HCT116 (cell line): ENCODE measurements around the gene VARS1. TPM values are rescaled to one million over a fixed set of nuclear protein-coding genes. Genes with fewer than 3 reads are reported as not detected.
A peak's percentile ranks its signal among the peaks of the same experiment; 100 is the strongest.

ENCODE experiments used
- ATAC-seq: fragments of 200-7000 bp; cut with Tn5 transposase; 2 replicates; pipeline ENCODE4 v1.9.1; 2020; ENCODE audit warnings: mild to moderate bottlenecking, moderate library complexity
- BruUV-seq: library from RNA; stranded (reverse); fragments of 400-500 nt; replicated peaks from 2 replicates; lab custom pipeline; 2021; lab: Mats Ljungman, UMichigan
- CTCF ChIA-PET: fragments of 300-600 bp; sonication (Branson Sonifier 250); formaldehyde crosslinking; loops from one replicate; lab custom pipeline; 2021; ENCODE audit warnings: antibody characterized with exemption; lab: Charles Lee
- POLR2A ChIA-PET: fragments of 300-600, 350-600 bp; sonication (Branson Sonifier 250); formaldehyde crosslinking; loops from one replicate; lab custom pipeline; 2021; ENCODE audit warnings: antibody characterized with exemption; lab: Charles Lee
- RAD21 ChIA-PET, 2 experiments: fragments of 300-600 bp; sonication (Branson Sonifier 250); formaldehyde crosslinking; loops; one replicate each; lab custom pipeline; 2023; ENCODE audit warnings: low total read pairs in 2 of 2; ENCODE audit not compliant: uncharacterized antibody in 2 of 2, unreplicated experiment in 2 of 2, low non-redundant PET in 1 of 2; lab: Charles Lee
- DNase-seq: peaks from one replicate; pipeline ENCODE4 v3.0.0-alpha.2; 2010; ENCODE audit warnings: low read depth, low spot score
- H2AFZ ChIP-seq: fragments of 200-600 bp; shearing (Covaris generic), sonication (generic); 2 replicates; pipeline ENCODE4 v1.6.1; 2017; ENCODE audit warnings: low read depth, mixed run types, mixed read lengths, antibody characterized with exemption, low read length; ENCODE audit not compliant: poor library complexity, severe bottlenecking
- H3K27ac ChIP-seq: 2 replicates; pipeline ENCODE4 v1.5.1; 2012; ENCODE audit warnings: low read depth, low read length
- H3K27me3 ChIP-seq: fragments of 200-600 bp; sonication (generic); 2 replicates; pipeline ENCODE4 v1.6.1; 2016; ENCODE audit warnings: mixed run types, low read length, mixed read lengths; ENCODE audit not compliant: insufficient read depth
- H3K36me3 ChIP-seq, 2 experiments: fragments of 200-500 bp in 1 of 2; fragments of 200-600 bp in 1 of 2; sonication (Bioruptor generic) in 1 of 2; sonication (generic) in 1 of 2; 2 replicates each; pipeline versions ENCODE4 v1.5.1 to v1.6.1; 2014 to 2016; ENCODE audit warnings: low read length in 2 of 2, inconsistent platforms in 1 of 2, mixed read lengths in 1 of 2, mixed run types in 1 of 2; ENCODE audit not compliant: insufficient read depth in 2 of 2, control insufficient read depth in 1 of 2
- H3K4me1 ChIP-seq, 2 experiments: fragments of 200-600 bp in 1 of 2; sonication (generic) in 1 of 2; 2 replicates each; pipeline versions ENCODE4 v1.5.1 to v1.6.1; 2012 to 2017; ENCODE audit warnings: low read length in 2 of 2, inconsistent platforms in 1 of 2, mild to moderate bottlenecking in 1 of 2, mixed read lengths in 1 of 2, mixed run types in 1 of 2, moderate library complexity in 1 of 2; ENCODE audit not compliant: insufficient read depth in 2 of 2, control insufficient read depth in 1 of 2
- H3K4me2 ChIP-seq: fragments of 200-600 bp; sonication (generic); 2 replicates; pipeline ENCODE4 v1.6.1; 2017; ENCODE audit warnings: mixed run types, low read length, mixed read lengths
- H3K4me3 ChIP-seq, 2 experiments: fragments of 200-600 bp in 1 of 2; sonication (generic) in 1 of 2; replicated peaks in 1 of 2; 2 replicates each; pipeline ENCODE4 v1.5.1; 2011 to 2016; ENCODE audit warnings: low read length in 2 of 2, control low read depth in 1 of 2, low read depth in 1 of 2, mild to moderate bottlenecking in 1 of 2, mixed read lengths in 1 of 2, mixed run types in 1 of 2
- H3K79me2 ChIP-seq: fragments of 200-600 bp; sonication (generic); 2 replicates; pipeline ENCODE4 v1.6.1; 2017; ENCODE audit warnings: mild to moderate bottlenecking, mixed run types, low read length, moderate library complexity, mixed read lengths; ENCODE audit not compliant: insufficient read depth
- H3K9ac ChIP-seq: fragments of 200-600 bp; sonication (generic); 2 replicates; pipeline ENCODE4 v1.6.1; 2016; ENCODE audit warnings: low read length, mixed read lengths
- H3K9me2 ChIP-seq: fragments of 200-600 bp; sonication (generic), shearing (Covaris generic); 2 replicates; pipeline ENCODE4 v1.6.1; 2017; ENCODE audit warnings: mixed run types, mild to moderate bottlenecking, moderate library complexity; ENCODE audit not compliant: insufficient read depth
- H3K9me3 ChIP-seq, 2 experiments: fragments of 200-500 bp in 1 of 2; fragments of 200-600 bp in 1 of 2; sonication (Bioruptor generic) in 1 of 2; sonication (generic) in 1 of 2; 2 replicates each; pipeline ENCODE4 v1.6.1; 2014 to 2017; ENCODE audit warnings: low read length in 2 of 2, mixed read lengths in 2 of 2, inconsistent platforms in 1 of 2, low read depth in 1 of 2, mild to moderate bottlenecking in 1 of 2, mixed run types in 1 of 2, moderate library complexity in 1 of 2; ENCODE audit not compliant: control insufficient read depth in 1 of 2, insufficient read depth in 1 of 2
- H4K20me1 ChIP-seq: fragments of 200-600 bp; sonication (generic), shearing (Covaris generic); 2 replicates; pipeline ENCODE4 v1.6.1; 2017; ENCODE audit warnings: mixed run types, mild to moderate bottlenecking, moderate library complexity; ENCODE audit not compliant: insufficient read depth
- CEBPB ChIP-seq: IDR thresholded peaks from 2 replicates; pipeline ENCODE4 v1.6.1; 2012; ENCODE audit warnings: low read depth
- EZH2 ChIP-seq: fragments of 200-600 bp; sonication (generic); IDR thresholded peaks from 2 replicates; pipeline ENCODE4 v1.6.1; 2017; ENCODE audit warnings: antibody characterized with exemption, mixed run types
- REST ChIP-seq: IDR thresholded peaks from 2 replicates; pipeline ENCODE4 v1.6.1; 2012; ENCODE audit warnings: low read depth
- SIN3A ChIP-seq: IDR thresholded peaks from 2 replicates; pipeline ENCODE4 v1.6.1; 2012; ENCODE audit warnings: low read depth
- SRF ChIP-seq: IDR thresholded peaks from 2 replicates; pipeline ENCODE4 v1.6.1; 2012; ENCODE audit warnings: low read depth
- TCF7L2 ChIP-seq: IDR thresholded peaks from 2 replicates; pipeline ENCODE4 v1.7.0; 2011; ENCODE audit warnings: borderline replicate concordance, inconsistent platforms; ENCODE audit not compliant: insufficient read depth, insufficient read length; ENCODE audit errors: extremely low read depth
- ZBTB33 ChIP-seq: IDR thresholded peaks from 2 replicates; pipeline ENCODE4 v1.6.1; 2011; ENCODE audit warnings: mild to moderate bottlenecking, low read length, moderate library complexity; ENCODE audit not compliant: insufficient replicate concordance; ENCODE audit errors: extremely low read depth
- ZFX ChIP-seq: fragments of 450-650 bp; IDR thresholded peaks from 2 replicates; pipeline ENCODE4 v1.6.1; 2017
- ZNF274 ChIP-seq: fragments of 200-500 bp; sonication (Bioruptor generic); IDR thresholded peaks from 2 replicates; pipeline ENCODE4 v1.6.1; 2014; ENCODE audit warnings: mild to moderate bottlenecking, low read depth, low read length, inconsistent platforms
- intact Hi-C: fragments of 100-400 bp; cut with micrococcal nuclease; formaldehyde crosslinking; loops from 2 replicates; pipeline ENCODE4 v1.10.0; 2022
- total RNA-seq: library from RNA; stranded (reverse); gene quantifications from one replicate; pipeline ENCODE4 v1.2.1, GENCODE V29; 2021; ENCODE audit not compliant: unreplicated experiment
- TF ChIP-seq, protein P1 (sequence below): IDR thresholded peaks from 2 replicates; pipeline ENCODE4 v1.6.1; 2012

The VARS1 gene
- total RNA-seq, 1 experiment from 2014 or later: 254 TPM

DNA sequence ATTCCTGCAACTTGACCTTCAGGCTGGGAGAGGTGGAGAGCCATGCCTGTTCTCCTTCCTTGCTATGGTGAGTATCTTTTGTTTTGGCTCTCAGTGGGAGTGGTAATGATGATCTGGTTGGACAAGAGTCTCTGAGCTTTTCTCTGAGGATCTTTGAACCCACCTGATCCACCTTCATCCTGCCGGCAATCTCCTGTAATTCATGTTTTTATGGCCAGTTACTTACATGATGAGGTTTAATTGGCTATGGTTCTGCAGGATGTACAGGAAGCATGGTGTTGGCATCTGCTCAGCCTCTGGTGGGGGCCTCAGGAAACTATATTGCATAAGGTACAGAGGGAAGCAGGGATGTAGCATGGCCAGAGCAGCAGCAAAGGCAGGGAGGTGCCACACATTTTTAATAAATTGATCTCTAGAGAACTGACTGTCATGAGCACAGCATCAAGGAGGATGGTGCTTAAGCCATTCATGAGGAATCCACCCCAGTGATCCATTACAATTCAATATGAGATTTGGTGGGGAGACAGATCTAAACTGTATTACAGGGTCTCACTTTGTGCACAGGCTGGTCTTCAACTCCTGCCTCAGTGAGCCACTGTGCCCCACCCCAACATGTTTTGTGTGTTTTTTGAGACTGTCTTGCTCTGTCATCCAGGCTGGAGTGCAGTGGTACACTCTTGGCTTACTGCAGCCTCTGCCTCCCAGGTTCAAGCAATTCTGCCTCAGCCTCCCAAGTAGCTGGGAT, 42.0 kb upstream of the VARS1 start:
- H3K79me2 ChIP-seq: peaks cover 50% of the 10 kb centered on the region
- H3K4me1 ChIP-seq: peaks cover 14 to 39% of the 10 kb centered on the region in 2 experiments; a peak in 3 of 4 replicates
- peak overlapping the region; percentile 94 for H3K4me2 ChIP-seq
- no peaks in the 10 kb centered on the region for H3K27me3 ChIP-seq
- no peaks in the 10 kb centered on the region for H3K9me2 ChIP-seq
- BruUV-seq: no TSS peak
- ChIA-PET CTCF (no interaction called here), POLR2A (interaction anchor here (0.6 to 2.3 kb wide), 4 partner anchors 10 to 387 kb away, joined by 3 to 11 read pairs (median 4); partner anchors contain the start of gene HSPA1B), RAD21 (no interaction called here)
- peaks cover 24 to 50% of the 10 kb centered on the region in 2 experiments; a peak in 3 of 4 replicates for H3K36me3 ChIP-seq
- intact Hi-C loops: loop anchor here (10.0 kb wide), 1 partner anchor 293 kb away; the partner anchor contains the start of genes ATP6V1G2, DDX39B and NFKBIL1
- ATAC-seq (no peak), DNase-seq (no peak)
- peak overlapping the region; percentile 93 for H3K27ac ChIP-seq
- H3K4me3 ChIP-seq: peak overlapping the region; percentile 98 to 99
- H3K9ac ChIP-seq: peak overlapping the region; percentile 100
- TF ChIP-seq REST: no peak
- TF ChIP-seq ZBTB33: no peak
- no peak for TF ChIP-seq CEBPB
- no peak for TF ChIP-seq ZFX
- TF ChIP-seq SIN3A: no peak
- TF ChIP-seq TCF7L2: no peak
- TF ChIP-seq EZH2: no peak
- TF ChIP-seq, protein P1, sequence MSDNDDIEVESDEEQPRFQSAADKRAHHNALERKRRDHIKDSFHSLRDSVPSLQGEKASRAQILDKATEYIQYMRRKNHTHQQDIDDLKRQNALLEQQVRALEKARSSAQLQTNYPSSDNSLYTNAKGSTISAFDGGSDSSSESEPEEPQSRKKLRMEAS: no peak
- no peak for TF ChIP-seq ZNF274
- TF ChIP-seq SRF: no peak
- H3K9me3 ChIP-seq: no peaks in the 10 kb centered on the region
- H2AFZ ChIP-seq: no peak overlapping the region
- peaks cover 31% of the 10 kb centered on the region for H4K20me1 ChIP-seq
